Activated CD8-positive, alpha-beta memory T cell treated with anti-CD3 and anti-CD28 coated beads, Interleukin-2, amount 50 U/mL, for 24 hours (primary cell): Measurements from ENCODE around the gene MYL9.

ENCODE experiments used
- DNase-seq: peaks from one replicate; pipeline ENCODE4 v3.0.0-alpha.2; 2020; ENCODE audit errors: extremely low read depth

MYL9 gene

DNA sequence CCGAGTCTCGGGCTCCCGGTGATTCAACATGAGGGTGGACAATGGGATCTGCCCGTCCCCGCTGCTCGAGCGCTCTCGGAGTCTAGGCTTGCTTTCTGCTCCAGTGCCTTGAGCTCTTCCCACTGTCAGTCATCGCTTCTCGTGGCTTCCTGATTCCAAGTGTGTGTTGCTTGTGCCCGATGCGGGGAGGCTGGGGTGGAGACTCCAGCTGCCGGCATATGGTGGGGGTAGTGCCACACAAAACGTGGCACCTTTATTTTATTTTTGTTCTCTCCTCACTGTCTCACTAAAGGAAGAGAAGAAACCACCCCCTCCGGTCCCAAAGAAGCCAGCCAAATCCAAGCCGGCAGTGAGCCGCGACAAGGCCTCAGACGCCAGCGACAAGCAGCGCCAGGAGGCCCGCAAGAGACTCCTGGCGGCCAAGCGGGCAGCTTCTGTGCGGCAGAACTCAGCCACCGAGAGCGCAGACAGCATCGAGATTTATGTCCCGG lies 14.8 kb upstream of the MYL9 start:
- no peak for DNase-seq

DNA sequence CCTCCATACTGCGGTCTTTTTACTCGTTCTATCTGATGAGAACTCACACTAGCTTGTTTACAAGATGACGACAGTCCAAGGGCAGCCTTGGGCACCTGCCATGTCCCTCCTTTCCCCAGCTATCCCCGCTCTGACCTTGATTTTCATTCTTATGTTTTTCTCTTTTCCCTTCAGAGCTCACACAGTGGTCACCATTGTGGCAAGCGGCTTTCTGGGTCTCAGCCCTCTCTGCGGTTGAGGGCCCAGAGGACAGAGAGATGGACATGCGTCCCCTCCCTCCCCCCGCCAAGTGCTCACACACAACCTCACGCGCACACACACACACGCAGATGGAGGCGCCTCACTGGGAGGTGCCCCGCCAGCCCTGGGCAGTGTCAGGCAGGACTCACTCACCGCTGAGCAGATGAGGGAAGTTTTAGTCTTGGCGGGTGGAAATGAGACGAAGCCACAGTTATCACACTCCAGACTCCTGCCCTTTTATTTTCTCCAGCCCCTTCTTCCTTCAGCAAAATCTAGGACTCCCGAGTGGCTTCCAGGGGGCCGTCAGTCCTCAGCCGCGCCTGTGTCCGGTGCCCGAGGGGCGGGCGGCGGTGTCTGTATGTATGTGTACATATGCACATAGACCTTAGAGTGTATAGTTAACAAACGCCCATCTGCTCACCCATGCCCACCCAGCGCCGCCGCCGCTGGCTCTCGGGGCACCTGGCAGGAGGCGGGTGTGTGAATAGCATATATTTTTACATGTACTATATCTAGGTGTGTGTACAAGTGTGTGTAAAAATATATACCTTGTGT lies 13.8 kb upstream of the MYL9 start:
- no peak for DNase-seq

DNA sequence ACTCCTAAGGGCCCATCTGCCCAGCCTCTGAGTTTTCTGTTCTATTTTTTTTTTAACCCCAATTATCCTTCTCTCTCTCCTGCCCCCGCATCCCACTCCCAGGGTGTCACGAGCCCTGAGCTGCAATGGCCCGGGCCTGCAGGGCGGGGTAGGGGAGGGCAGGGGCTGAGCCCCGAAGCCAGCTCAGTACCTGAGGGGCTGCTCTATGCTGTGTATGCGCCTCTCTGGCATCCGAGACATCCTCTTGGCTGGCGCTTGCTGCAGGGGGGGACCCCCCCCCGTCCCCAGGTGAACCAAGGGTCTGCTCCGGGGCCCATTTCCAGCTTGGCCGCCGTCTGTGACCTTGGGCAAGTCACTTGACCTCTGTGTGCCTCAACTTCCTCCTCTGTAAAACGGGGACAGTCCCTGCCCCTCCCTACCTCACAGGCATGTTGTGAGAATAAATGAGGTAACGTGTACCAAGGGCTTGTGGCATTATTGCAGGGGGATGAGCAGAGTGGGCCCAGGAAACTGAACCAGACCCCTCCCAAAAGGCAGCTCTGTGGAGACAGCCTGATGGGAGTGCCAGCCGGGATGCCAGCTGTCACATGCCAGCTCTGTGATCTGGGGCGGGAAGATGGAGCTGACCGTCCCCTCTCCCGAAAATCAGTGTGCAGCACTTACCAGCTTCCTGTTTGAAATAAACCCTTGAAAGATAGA lies 13.0 kb upstream of the MYL9 start:
- no peak for DNase-seq

DNA sequence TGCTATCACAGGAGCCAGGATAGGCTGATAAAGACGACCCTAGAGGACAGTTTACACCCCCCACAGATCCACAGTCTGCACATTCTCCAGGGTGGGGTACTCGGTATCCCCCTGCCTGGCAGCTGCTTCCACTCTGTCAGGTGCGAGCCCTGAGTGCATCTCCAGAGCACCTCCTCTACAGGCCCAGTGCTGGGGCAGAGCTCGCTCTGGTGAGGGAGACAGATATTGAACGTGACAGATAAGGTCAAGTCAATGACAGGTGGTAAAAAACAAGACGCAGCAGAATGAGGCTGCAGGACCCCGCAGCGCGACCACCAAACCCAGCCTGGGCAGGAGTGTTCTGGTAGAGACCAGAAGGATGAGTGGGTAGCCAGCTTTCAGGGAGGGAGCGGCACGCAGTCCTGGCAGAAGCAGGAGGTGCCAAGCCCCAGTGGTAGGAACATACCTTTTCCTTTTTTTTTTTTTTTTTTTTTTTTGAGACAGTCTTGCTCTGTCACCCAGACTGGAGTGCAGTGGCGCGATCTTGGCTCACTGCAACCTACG lies 12.4 kb upstream of the MYL9 start:
- DNase-seq: no peak

DNA sequence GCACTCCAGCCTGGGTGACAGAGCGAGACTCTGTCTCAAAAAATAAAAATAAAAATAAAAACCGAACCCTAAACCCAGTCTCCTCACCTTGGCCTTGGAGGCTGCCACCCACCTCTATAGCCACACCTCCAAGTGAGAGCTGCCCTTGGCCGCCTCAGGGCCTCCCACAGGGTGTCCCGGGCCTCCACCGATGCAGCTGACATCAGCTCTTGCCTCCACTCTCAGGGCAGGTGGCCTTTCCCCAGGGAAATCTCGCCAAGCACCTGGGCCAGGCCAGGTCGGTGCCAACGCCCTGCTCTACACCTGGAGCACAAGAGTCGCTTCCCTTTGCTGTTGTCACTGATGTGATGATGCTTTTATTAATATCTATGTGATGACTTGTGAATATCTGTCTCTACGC lies 8.9 kb upstream of the MYL9 start:
- DNase-seq: no peak

DNA sequence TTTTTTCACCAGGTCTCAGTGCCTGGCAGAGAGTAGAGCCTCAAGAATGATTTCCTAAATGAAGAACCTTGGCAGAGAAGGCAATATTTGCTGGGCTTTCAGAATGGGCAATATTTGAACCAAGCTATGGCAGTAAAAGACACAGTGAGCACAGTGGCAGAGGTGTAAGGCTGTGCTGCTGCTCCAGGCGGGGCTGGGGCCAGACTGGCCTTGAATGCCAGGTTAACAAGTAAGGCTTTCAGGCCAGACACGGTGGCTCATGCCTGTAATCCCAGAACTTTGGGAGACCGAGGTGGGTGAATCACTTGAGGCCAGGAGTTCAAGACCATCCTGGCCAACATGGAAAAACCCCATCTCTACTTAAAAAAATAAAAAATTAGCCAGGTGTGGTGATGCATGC lies 8.5 kb upstream of the MYL9 start:
- DNase-seq: no peak

DNA sequence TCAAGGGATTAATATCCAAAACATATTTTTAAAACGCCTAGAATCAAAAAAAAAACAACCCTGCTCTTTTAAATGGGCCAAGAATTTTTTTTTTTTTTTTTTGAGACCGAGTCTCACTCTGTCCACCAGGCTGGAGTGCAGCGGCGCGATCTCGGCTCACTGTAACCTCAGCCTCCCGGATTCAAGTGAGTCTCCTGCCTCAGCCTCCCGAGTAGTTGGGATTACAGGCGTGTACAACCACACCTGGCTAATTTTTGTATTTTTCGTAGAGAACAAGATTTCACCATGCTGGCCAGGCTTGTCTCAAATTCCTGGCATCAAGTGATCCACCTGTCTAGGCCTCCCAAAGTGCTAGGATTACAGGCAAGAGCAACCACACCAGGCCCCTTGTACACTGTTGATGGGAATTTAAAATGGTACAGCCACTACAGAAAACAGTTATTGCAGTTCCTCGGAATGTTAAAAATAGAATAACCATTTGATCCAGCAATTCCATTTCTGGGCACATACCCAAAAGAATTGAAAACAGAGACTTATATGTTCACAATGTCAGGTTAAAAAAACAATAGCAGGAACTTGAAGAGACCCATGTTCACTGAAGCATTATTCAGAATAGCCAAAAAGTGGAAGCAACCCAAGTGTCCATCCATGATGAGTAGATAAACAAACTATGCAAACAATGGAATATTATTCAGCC lies 3.1 kb upstream of the MYL9 start:
- DNase-seq: no peak

DNA sequence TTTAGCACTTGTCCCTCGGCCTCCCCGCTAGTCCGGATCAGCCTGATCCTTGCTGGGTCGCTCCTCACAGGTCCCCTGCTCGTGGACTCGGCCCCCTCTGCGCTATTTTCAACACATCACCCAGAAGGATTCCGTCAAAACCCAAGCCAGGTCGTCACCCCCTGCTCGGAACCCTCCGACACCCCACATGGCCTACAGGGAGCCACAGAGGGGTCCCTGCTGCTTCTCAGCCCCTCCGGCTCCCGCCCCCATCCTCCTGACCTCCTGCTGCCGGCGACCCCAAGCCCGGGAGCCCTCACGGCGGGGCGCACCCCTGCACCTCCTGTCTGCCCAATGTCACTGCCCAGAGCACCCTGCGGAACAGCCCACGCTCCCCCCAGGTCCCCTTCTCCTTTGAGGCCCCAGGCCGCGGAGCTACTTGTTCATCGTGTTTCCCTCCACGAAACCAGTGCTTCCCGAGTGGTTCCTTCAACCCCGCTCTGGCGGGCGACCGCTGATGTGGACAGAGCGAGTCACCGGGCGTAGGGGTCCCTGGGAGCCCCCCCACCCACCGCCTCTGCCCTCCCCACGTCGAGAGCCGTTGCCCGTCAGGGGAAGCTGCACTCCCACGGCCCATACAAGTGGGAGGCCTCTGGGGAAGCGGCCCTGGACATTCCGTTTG lies 638 bp upstream of the MYL9 start:
- no peak for DNase-seq

DNA sequence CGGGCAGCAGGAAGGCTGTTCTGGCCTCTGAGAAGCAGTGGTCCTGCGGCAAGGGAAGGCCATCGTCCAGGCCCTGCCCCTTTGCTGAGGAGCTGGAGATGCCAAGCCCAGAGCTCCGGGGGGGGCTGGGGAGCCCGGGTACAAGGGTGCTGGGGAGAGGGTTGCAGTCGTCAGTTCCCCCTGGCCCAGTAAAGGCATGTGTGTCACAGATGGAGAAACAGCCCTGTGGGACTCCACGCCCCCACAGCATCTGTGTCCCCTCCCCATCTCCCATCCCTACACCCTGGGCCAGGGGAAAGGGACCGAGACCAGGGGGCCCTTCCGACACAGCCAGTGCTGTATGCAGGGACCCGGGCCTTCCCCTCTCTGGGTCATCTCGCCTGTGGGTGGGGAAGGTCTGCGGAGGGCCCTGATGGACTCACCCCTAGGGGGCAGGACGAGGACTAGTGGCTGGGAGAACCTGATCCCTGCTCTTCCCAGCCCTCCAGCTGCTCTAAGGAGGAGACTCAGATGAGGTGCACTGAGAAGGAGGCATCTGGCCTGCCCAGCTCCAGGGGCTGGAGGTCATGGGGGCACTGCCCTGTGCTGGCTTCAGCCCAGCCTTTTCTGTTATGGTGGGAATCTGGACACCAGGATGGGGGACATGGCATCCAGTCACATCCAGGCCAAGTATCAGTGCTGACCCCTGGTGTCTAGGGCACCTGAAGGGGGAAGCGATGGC lies 609 bp downstream of the MYL9 start:
- DNase-seq: no peak

DNA sequence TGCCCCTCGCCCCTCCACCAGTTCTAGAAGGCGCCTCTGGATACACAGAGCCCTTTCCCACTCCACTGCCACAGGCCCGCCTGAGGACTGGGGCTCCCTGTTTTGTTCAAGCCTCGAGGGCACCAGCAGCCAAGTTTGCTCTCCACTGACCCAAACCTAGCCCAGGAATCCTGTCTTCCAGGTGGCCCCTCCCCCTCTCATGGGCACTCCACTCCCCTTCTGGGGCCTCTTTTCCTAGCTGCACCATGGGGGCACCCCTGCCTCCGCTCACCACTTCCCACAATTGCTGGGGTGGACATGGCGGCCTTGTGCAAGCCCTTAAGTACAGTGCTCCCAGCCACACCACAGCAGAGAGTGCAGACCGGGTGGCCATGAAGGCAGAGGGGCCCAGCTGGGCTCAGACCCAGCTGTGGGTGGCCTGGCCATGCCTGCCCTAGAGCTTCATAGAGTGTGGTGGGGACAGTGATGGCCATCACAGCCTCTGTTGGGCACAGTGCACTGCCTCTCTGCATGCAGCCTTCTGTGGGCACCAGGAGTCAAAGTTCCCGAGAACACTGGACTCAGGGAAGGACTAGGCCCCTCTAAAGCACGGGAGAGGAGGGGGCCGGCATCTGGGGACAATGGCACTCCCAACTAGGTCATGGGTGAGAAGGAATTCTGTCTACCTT lies 1.3 kb downstream of the MYL9 start:
- no peak for DNase-seq

DNA sequence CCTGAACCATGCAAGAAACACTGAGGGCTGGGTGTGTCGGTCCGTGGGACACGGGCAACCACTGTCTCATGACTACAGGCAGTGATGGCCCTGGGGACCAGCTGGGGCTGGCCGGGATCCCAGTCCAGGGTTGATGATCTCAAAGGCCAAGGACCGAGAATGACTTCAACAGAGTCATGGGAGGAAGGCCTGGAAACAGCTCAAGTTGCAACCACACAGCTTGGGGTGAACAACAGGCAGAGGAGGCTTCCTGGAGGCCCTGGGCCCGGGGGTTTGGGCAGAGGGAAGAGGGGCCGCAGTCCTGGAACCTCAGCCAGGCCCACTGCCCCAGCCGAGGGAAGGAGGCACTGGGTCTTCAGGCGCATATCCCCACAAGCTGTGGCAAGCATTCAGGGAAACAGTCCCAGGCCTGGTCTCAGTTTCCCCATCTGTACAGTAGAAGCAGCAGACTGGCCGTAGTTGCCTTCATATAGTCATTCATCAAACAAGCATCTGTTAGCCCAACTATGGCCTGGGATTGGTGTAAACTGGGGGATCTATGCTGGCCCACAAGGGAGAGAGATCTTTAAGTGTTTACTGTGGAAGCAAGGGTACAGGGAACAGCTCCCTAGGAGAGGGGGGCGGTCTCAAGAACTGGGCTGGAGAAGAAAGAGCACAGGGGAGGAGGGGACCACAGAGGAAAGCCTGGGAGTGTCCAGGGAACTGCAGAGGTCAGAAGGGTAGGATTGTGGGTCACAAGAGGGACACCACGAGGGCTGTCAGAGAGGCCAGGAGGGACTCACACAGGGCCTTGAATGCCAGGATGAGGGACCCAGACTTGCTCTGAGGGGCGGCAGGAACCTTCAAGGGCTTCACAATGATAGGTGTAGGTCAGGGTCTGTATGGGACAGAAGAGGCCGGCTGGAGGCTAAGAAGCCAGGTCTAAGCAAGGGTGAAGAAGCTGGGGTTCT lies 2.1 kb downstream of the MYL9 start:
- no peak for DNase-seq

DNA sequence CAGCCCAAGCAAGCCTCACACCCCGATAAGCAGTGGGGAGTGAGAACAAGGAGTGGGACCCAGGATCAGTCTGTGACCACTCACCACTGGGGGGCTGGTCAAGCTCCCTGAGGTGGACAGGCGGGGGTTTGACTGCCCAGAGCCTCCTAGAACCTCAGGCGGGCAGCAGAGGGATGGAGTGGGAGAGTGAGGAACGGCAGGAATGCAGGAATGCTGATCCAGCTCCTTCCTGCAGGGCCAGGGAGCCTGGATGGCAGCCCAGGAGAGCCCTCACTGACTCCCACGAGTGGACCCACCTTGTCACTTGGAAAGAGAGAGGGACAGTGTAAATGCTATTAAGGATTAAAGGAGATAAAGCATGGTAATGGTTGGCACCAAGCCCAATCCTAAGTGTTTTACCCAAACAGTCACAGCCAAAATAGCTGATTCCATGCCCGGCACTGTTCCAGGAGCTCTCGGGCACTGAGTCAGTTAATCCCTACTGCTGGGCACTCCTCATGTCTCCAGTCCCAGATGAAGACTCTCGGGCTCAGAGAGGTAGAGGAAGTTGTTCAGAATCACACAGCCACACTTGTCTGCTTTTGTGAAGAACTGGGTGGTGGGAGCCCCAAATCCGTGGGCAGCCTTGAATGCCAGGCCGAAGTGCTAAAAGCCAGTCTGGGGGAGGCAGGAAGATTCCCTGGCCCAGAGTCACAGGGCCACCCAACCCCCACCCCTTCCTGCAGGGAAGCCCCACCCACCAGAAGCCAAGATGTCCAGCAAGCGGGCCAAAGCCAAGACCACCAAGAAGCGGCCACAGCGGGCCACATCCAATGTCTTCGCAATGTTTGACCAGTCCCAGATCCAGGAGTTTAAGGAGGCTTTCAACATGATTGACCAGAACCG lies 3.1 kb downstream of the MYL9 start:
- no peak for DNase-seq

DNA sequence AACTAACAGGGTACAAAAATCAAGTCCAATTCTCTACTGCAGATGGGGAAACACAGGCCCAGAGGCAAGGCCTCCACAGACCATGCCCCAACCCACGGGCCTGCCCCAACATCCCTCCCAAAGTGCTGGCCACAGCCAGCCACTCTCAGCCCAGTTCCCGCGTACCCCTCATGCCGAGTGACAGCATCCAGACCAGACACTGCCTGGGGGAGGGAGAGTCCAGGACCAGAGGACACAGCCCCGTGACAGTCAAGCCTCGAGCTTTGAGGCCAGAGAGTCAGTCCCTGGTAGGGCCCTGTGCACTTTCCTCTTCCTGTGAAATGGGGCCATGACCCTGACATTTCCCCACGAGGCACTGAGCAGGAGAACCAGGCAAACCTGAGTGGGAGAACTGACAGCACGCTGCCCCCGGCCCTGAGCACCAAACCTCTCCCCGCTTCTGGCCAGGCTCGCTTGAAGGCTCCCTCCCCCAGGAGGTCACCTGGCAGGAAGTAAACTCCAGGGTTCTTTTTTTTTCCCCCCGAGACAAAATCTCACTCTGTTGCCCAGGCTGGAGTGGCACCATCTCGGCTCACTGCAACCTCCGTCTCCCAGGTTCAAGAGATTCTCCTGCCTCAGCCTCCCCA lies 4.9 kb downstream of the MYL9 start:
- DNase-seq: no peak

DNA sequence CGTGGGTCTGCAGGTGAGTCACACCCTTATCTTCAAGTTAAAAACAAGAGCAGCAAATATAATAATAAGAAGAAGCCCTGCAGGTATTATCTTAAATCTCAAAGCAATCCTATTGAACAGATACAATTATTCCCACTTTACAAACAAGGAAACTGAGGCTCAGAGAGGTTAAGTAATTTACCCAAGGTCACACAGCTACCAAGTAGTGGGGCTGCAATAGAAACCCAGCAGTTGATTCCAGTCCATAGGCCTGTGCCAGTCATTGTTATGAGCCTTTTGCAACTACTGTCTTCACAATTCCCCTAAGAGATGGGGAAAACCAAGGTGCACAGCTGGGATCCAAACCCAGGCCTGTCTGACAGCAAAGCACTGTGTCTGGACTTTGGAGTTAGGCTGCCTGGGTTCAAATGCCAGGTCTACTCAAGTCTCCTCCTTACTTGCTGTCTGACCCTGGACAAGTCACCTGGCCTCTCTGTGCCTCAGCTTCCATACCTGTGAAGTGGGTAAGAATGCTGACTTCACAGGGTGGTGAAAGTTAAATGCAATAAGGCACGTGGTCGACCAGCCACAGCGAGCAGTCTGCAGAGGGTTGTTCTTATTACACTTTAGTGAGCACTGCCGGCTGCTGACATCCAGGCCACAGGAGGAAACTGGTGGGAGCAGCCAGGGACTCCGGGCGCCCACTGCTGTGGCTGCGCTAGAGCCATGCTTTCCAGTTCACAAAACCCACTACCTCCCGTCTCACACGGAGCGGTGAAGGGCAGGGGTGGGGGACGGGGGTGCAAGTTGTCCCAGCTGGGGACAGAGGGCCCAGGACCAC lies 6.1 kb downstream of the MYL9 start:
- no peak for DNase-seq

DNA sequence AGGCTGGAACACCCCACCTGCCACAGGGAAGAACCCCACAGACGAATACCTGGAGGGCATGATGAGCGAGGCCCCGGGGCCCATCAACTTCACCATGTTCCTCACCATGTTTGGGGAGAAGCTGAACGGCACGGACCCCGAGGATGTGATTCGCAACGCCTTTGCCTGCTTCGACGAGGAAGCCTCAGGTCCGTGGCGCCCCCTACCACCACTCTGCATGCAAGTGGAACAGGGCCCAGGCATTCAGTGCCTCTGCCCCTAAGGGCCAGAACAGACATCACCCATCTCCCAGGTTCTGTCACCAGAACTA lies 6.6 kb downstream of the MYL9 start:
- no peak for DNase-seq

DNA sequence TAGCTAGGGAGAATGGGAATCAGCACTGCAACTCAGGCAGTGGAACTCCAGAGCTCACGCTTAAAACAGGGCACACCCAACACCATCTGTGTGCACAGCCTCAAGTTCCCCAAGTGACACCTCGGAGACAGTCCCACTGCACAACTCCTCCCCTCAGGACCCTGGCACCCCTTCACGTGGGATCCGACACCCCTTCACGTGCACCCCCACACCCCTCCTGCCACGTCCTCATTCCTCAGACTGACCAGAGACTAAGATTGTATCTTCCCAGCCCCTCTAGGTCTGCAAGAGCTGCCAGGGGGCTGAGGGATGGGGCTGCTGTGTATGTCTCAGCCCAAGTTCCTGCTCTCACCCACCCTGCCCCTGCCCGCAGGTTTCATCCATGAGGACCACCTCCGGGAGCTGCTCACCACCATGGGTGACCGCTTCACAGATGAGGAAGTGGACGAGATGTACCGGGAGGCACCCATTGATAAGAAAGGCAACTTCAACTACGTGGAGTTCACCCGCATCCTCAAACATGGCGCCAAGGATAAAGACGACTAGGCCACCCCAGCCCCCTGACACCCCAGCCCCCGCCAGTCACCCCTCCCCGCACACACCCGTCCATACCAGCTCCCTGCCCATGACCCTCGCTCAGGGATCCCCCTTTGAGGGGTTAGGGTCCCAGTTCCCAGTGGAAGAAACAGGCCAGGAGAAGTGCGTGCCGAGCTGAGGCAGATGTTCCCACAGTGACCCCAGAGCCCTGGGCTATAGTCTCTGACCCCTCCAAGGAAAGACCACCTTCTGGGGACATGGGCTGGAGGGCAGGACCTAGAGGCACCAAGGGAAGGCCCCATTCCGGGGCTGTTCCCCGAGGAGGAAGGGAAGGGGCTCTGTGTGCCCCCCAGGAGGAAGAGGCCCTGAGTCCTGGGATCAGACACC lies 7.6 kb downstream of the MYL9 start:
- DNase-seq: no peak
